ENCODE results near the gene SPACDR. TPM values are rescaled to one million over a fixed set of nuclear protein-coding genes. Genes with fewer than 3 reads are reported as not detected.
"Not testable (repeated sequence)": the region's sequence is repeated elsewhere in the genome, so short reads cannot be mapped to it uniquely, and the experiment has no call there.

Gene SPACDR, protein sequence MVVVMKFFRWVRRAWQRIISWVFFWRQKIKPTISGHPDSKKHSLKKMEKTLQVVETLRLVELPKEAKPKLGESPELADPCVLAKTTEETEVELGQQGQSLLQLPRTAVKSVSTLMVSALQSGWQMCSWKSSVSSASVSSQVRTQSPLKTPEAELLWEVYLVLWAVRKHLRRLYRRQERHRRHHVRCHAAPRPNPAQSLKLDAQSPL
- 3.7 TPM for total RNA-seq
- under 1 TPM in 2 of 4 donors, not detected in 2; 0.32 TPM for polyA plus RNA-seq

DNA sequence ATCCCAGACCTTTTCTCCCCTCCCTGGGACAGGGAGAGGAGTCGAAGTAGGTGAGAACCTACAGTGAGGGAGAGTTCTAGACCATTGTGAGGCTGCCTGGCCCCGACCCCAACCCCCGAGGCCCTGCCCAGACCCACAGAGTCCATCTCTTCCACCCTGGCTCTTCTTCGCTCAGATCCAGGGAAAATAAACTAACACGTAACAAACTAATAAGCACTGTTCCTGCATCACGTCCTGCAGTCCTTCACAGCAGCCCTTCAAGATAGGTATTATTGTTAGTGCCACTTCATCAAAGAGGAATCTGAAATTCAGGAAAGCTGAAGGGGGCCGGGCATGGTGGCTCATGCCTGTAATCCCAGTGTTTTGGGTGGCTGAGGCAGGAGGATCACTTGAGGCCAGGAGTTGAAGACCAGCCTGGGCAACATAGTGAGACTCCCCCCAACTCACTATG is at the start of gene SPACDR:
Gene SPACDR, minus strand, starts transcription at position 51 of the 451 bp plus-strand sequence. CDS start 235 bp downstream, outside the sequence.
- H3K36me3 ChIP-seq (ENCODE audit: control insufficient read depth, insufficient read depth, low read length), result peaks cover 36% of the 10 kb centered on the region
- H3K4me3 ChIP-seq (ENCODE audit: low read depth, low read length), result no peak within 1 kb of the TSS
- no peak for DNase-seq
- H3K4me1 ChIP-seq (ENCODE audit: control insufficient read depth, insufficient read depth, low read length, poor library complexity, severe bottlenecking), result peaks cover 1% of the 10 kb centered on the region
- H3K36me3 Mint-ChIP-seq, result peaks cover 6% of the 10 kb centered on the region
- no peak within 1 kb of the TSS for H3K4me3 Mint-ChIP-seq
- H3K27me3 ChIP-seq (ENCODE audit: control insufficient read depth, insufficient read depth, low read length), result no peaks in the 10 kb centered on the region
- ATAC-seq (ENCODE audit: low read depth in 2 of 2), result no peak
- no peaks in the 10 kb centered on the region for H3K27me3 Mint-ChIP-seq
- peak within 1 kb of the TSS; percentile 7 to 74 (median 65) for H3K27ac Mint-ChIP-seq
- peaks cover 0 to 11% (median 2%) of the 10 kb centered on the region in 4 donors for H3K4me1 Mint-ChIP-seq
- no peaks in the 10 kb centered on the region for H3K9me3 ChIP-seq (ENCODE audit: control insufficient read depth in 2 of 2, low read length in 2 of 2)
- H3K27ac ChIP-seq (ENCODE audit: insufficient read depth, low read length, poor library complexity, severe bottlenecking), result no peak within 1 kb of the TSS
- no peaks in the 10 kb centered on the region for H3K9me3 Mint-ChIP-seq

- H3K27me3 ChIP-seq (ENCODE audit: control insufficient read depth, insufficient read depth, low read length), result no peaks in the 10 kb centered on the region
- H3K9me3 Mint-ChIP-seq, result peaks cover 0 to 2% (median 0%) of the 10 kb centered on the region in 7 donors
- peaks cover 31% of the 10 kb centered on the region for H3K4me1 ChIP-seq (ENCODE audit: control insufficient read depth, insufficient read depth, low read length, poor library complexity, severe bottlenecking)
- no peak overlapping the region for H3K27ac ChIP-seq (ENCODE audit: insufficient read depth, low read length, poor library complexity, severe bottlenecking)
- ATAC-seq (ENCODE audit: low read depth in 2 of 2), result no peak
- H3K36me3 Mint-ChIP-seq, result peaks cover 3% of the 10 kb centered on the region
- no peak overlapping the region for H3K4me3 ChIP-seq (ENCODE audit: low read depth, low read length)
- H3K27ac Mint-ChIP-seq, result peak overlapping the region in 1 of 3 donors; percentile 42
- H3K4me1 Mint-ChIP-seq, result peaks cover 5 to 36% (median 20%) of the 10 kb centered on the region in 4 donors
- H3K9me3 ChIP-seq (ENCODE audit: control insufficient read depth in 2 of 2, low read length in 2 of 2), result no peaks in the 10 kb centered on the region
- no peaks in the 10 kb centered on the region for H3K27me3 Mint-ChIP-seq
- no peak overlapping the region for H3K4me3 Mint-ChIP-seq
- no peaks in the 10 kb centered on the region for H3K36me3 ChIP-seq (ENCODE audit: control insufficient read depth, insufficient read depth, low read length)
- DNase-seq, result no peak
Measured at GRCh38 chr7:100513212-100513810, 49.3 kb upstream of the SPACDR start.

DNA sequence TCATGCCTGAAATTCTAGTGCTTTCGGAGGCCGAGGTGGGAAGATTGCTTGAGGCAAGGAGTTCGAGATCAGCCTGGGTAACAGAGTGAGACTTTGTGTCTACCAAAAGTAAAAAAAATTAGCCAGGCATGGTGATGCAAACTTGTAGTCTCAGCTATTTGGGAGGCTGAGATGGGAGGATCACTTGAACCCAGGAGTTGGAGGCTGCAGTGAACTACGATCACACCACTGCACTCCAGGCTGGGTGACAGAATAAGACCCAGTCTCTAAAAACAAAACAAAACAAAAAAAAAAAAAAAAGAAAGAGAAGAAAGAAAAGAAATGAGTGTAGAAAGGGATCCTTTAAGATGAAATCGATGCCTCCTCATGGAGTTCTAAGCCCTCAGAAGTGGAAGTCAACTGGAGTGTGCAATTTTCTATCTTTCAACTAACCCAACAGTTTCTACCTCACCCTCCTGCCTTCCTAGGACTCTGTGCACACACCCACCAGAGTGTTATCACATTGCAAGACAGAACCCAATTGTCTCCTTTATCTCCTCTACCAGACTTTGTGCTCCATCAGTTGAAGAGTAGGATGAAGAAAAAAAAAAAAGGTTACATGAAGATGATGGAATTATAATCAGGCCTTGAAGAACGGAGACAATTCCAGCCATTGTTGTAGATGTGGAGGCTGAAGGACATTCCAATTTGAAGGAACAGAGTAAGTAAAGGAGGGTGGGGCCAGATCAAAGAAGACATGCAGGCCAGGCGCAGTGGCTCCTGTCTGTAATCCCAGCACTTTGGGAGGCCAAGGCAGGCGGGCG is 46.6 kb upstream of the SPACDR start:
- DNase-seq (no peak), ATAC-seq (ENCODE audit: low read depth in 2 of 2) (no peak)
- Histone ChIP-seq H3K4me1 (ENCODE audit: control insufficient read depth, insufficient read depth, low read length, poor library complexity, severe bottlenecking) (peaks cover 10% of the 10 kb centered on the region), H3K36me3 (ENCODE audit: control insufficient read depth, insufficient read depth, low read length) (no peaks in the 10 kb centered on the region), H3K4me3 (ENCODE audit: low read depth, low read length) (no peak overlapping the region), H3K9me3 (ENCODE audit: control insufficient read depth in 2 of 2, low read length in 2 of 2) (no peaks in the 10 kb centered on the region), H3K27ac (ENCODE audit: insufficient read depth, low read length, poor library complexity, severe bottlenecking) (no peak overlapping the region), H3K27me3 (ENCODE audit: control insufficient read depth, insufficient read depth, low read length) (no peaks in the 10 kb centered on the region)
- peaks cover 3% of the 10 kb centered on the region for H3K36me3 Mint-ChIP-seq
- H3K9me3 Mint-ChIP-seq, result no peaks in the 10 kb centered on the region
- no peak overlapping the region for H3K4me3 Mint-ChIP-seq
- H3K4me1 Mint-ChIP-seq, result peaks cover 0 to 15% (median 9%) of the 10 kb centered on the region in 4 donors
- peak overlapping the region in 1 of 3 donors; percentile 20 for H3K27ac Mint-ChIP-seq
- H3K27me3 Mint-ChIP-seq, result no peaks in the 10 kb centered on the region

- H3K36me3 Mint-ChIP-seq, result peaks cover 3% of the 10 kb centered on the region
- H3K27ac Mint-ChIP-seq, result peak overlapping the region in 1 of 3 donors; percentile 58
- no peak for ATAC-seq (ENCODE audit: low read depth in 2 of 2)
- H3K27me3 Mint-ChIP-seq, result no peaks in the 10 kb centered on the region
- Histone ChIP-seq H3K4me1 (ENCODE audit: control insufficient read depth, insufficient read depth, low read length, poor library complexity, severe bottlenecking) (no peaks in the 10 kb centered on the region), H3K4me3 (ENCODE audit: low read depth, low read length) (no peak overlapping the region), H3K27ac (ENCODE audit: insufficient read depth, low read length, poor library complexity, severe bottlenecking) (no peak overlapping the region), H3K27me3 (ENCODE audit: control insufficient read depth, insufficient read depth, low read length) (no peaks in the 10 kb centered on the region), H3K9me3 (ENCODE audit: control insufficient read depth in 2 of 2, low read length in 2 of 2) (no peaks in the 10 kb centered on the region), H3K36me3 (ENCODE audit: control insufficient read depth, insufficient read depth, low read length) (no peaks in the 10 kb centered on the region)
- peaks cover 0 to 2% (median 0%) of the 10 kb centered on the region in 7 donors for H3K9me3 Mint-ChIP-seq
- no peak for DNase-seq
- H3K4me1 Mint-ChIP-seq, result peaks cover 0 to 6% (median 2%) of the 10 kb centered on the region in 4 donors
- no peak overlapping the region for H3K4me3 Mint-ChIP-seq
Measured at GRCh38 chr7:100509231-100509630, 45.2 kb upstream of the SPACDR start.

DNA sequence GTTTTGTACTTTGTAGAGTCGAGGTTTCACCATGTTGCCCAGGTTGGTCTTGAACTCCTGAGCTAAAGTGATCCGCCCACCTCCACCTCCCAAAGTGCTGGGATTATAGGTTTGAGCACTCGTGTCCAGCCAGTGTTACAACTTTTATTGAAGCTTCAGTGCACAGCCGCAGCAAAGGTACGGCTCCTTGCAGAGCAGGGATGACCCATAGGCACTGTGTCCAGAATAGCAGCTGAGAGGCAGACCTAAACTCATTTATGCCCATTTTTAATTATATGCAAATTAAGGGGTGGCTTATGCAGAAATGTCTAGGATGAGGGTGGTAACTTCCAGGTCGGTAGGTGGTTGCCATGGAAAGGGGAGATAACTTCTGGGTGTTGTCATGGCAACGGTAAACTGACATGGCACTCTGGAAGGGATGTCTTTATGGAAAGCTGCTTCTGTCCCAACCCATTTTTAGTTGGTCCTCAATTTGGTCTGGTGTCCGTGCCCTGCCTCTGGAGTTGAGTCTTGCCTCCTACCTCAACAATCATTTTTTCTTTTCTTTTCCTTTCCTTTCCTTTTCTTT is 42.4 kb upstream of the SPACDR start:
- H3K27ac Mint-ChIP-seq, result no peak overlapping the region
- ATAC-seq (ENCODE audit: low read depth in 2 of 2), result no peak

DNA sequence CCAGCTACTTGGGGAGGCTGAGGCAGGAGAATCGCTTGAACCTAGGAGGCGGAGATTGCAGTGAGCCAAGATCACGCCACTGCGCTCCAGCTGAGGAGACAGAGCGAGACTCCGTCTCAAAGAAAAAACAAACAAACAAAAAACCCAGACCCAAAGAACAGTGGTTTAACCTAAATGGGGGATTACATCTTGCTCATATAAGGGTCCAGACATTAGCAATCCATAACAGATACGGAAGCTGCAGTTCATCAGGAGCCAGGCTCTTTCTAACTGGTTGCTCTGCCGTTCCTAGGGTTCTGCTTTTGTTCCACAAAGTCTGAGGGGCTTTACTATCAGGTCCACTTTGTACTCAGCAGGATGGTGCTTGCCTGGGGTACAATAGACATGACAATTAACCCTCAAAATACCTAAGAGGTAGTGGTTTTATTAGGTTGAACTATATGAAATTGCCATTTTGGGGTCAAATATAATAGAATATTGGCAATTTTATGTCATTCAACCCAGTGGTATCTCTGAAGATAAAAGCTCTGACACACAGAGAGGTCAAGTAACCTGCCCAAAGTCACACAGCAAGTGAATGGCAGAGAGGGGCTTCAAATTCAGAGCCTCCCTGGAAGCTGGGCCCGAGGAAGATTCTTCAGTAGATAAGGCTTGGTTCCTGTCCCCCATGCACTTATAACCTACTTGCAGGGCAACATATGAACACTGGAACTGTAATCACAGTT is 41.0 kb upstream of the SPACDR start:
- Histone ChIP-seq H3K9me3 (ENCODE audit: control insufficient read depth in 2 of 2, low read length in 2 of 2) (no peaks in the 10 kb centered on the region), H3K4me3 (ENCODE audit: low read depth, low read length) (no peak overlapping the region), H3K27me3 (ENCODE audit: control insufficient read depth, insufficient read depth, low read length) (no peaks in the 10 kb centered on the region), H3K4me1 (ENCODE audit: control insufficient read depth, insufficient read depth, low read length, poor library complexity, severe bottlenecking) (no peaks in the 10 kb centered on the region), H3K27ac (ENCODE audit: insufficient read depth, low read length, poor library complexity, severe bottlenecking) (no peak overlapping the region), H3K36me3 (ENCODE audit: control insufficient read depth, insufficient read depth, low read length) (no peaks in the 10 kb centered on the region)
- Mint-ChIP-seq H3K27ac (no peak overlapping the region), H3K9me3 (peaks cover 0 to 2% (median 0%) of the 10 kb centered on the region in 7 donors), H3K4me1 (no peaks in the 10 kb centered on the region), H3K36me3 (no peaks in the 10 kb centered on the region), H3K27me3 (no peaks in the 10 kb centered on the region), H3K4me3 (no peak overlapping the region)
- DNase-seq, result no peak
- ATAC-seq (ENCODE audit: low read depth in 2 of 2), result no peak

More for the DNA sequence above, 42.4 kb upstream of the SPACDR start:
- no peaks in the 10 kb centered on the region for H3K36me3 ChIP-seq (ENCODE audit: control insufficient read depth, insufficient read depth, low read length)
- Mint-ChIP-seq H3K4me3 (no peak overlapping the region), H3K4me1 (peaks cover 0 to 1% (median 0%) of the 10 kb centered on the region in 4 donors), H3K9me3 (peaks cover 0 to 2% (median 0%) of the 10 kb centered on the region in 7 donors), H3K36me3 (peaks cover 3% of the 10 kb centered on the region), H3K27me3 (no peaks in the 10 kb centered on the region)
- no peak for DNase-seq
- H3K4me3 ChIP-seq (ENCODE audit: low read depth, low read length), result no peak overlapping the region
- H3K4me1 ChIP-seq (ENCODE audit: control insufficient read depth, insufficient read depth, low read length, poor library complexity, severe bottlenecking), result no peaks in the 10 kb centered on the region
- no peak overlapping the region for H3K27ac ChIP-seq (ENCODE audit: insufficient read depth, low read length, poor library complexity, severe bottlenecking)
- H3K9me3 ChIP-seq (ENCODE audit: control insufficient read depth in 2 of 2, low read length in 2 of 2), result no peaks in the 10 kb centered on the region
- H3K27me3 ChIP-seq (ENCODE audit: control insufficient read depth, insufficient read depth, low read length), result no peaks in the 10 kb centered on the region

GRCh38 chr7:100504031-100504430 is 40.0 kb upstream of the SPACDR start:
- not testable (repeated sequence) for H3K27ac ChIP-seq (ENCODE audit: insufficient read depth, low read length, poor library complexity, severe bottlenecking); H3K9me3 ChIP-seq (ENCODE audit: control insufficient read depth in 2 of 2, low read length in 2 of 2); ATAC-seq (ENCODE audit: low read depth in 2 of 2); DNase-seq; H3K27me3 ChIP-seq (ENCODE audit: control insufficient read depth, insufficient read depth, low read length); H3K4me1 ChIP-seq (ENCODE audit: control insufficient read depth, insufficient read depth, low read length, poor library complexity, severe bottlenecking); H3K27me3 Mint-ChIP-seq; H3K4me1 Mint-ChIP-seq; H3K4me3 Mint-ChIP-seq; H3K36me3 ChIP-seq (ENCODE audit: control insufficient read depth, insufficient read depth, low read length); H3K9me3 Mint-ChIP-seq; H3K36me3 Mint-ChIP-seq; H3K4me3 ChIP-seq (ENCODE audit: low read depth, low read length)
- peak overlapping the region in 1 of 3 donors; percentile 23 for H3K27ac Mint-ChIP-seq
